Mammary epithelial cell (primary cell): ENCODE data around the gene CTTNBP2NL.
"Not testable (repeated sequence)": the region's sequence is repeated elsewhere in the genome, so short reads cannot be mapped to it uniquely, and the experiment has no call there.

Experiments
- CTCF ChIP-seq, 2 donors: IDR thresholded peaks in 1 of 2; conservative IDR thresholded peaks in 1 of 2; 2 replicates each; pipeline ENCODE4 v1.5.1; 2011 to 2012; ENCODE audit warnings: inconsistent platforms in 2 of 2, low read length in 2 of 2, mild to moderate bottlenecking in 2 of 2, control low read depth in 1 of 2, low read depth in 1 of 2; ENCODE audit not compliant: insufficient read depth in 1 of 2; ENCODE audit errors: extremely low read depth in 1 of 2
- EZH2 ChIP-seq: IDR thresholded peaks from 2 replicates; pipeline ENCODE4 v1.6.1; 2012; ENCODE audit warnings: low read length, inconsistent platforms, borderline replicate concordance

DNA sequence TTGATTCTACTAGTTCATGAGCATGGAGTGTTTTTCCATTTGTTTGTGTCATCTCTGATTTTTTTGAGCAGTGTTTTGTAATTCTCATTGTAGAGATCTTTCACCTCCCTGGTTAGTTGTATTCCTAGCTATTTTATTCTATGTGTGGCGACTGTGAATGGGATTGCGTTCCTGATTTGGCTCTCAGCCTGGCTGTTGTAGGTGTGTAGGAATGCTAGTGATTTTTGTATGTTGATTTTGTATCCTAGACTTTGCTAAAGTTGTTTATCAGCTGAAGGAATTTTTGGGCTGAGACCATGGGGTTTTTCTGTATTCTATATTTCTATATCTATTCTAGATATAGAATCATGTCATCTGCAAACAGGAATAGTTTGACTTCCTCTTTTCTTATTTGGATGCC lies 42.1 kb downstream of the CTTNBP2NL start:
- not testable (repeated sequence) for TF ChIP-seq CTCF (conservative IDR thresholded peaks at IDR 0.05 in 1 of 2, IDR thresholded peaks at IDR 0.05 in 1 of 2; ENCODE audit: extremely low read depth in 1 of 2, insufficient read depth in 1 of 2, low read depth in 1 of 2, low read length in 2 of 2); EZH2
